Right lobe of liver (tissue), 4 donors: ENCODE data around the gene MALL.

ENCODE experiments used
- POLR2A ChIP-seq: fragments of 450-650 bp; IDR thresholded peaks from one replicate; pipeline ENCODE4 v1.6.1; 2017; ENCODE audit warnings: antibody characterized with exemption, mild to moderate bottlenecking
- TF ChIP-seq, protein P1 (sequence below), 4 donors: fragments of 200-600 bp in 3 of 4; fragments of 450-650 bp in 1 of 4; IDR thresholded peaks; one replicate each; pipeline versions ENCODE4 v1.5.1 to v1.8.0; 2016 to 2022; ENCODE audit warnings: antibody characterized with exemption in 4 of 4, mild to moderate bottlenecking in 2 of 4
- donor health status: DM: no; HTN: no; CAD: no.
- donor health status: DM: no; HTN: no; CAD: no.
- donor health status: DM: no; HTN: yes; CAD: no.

DNA sequence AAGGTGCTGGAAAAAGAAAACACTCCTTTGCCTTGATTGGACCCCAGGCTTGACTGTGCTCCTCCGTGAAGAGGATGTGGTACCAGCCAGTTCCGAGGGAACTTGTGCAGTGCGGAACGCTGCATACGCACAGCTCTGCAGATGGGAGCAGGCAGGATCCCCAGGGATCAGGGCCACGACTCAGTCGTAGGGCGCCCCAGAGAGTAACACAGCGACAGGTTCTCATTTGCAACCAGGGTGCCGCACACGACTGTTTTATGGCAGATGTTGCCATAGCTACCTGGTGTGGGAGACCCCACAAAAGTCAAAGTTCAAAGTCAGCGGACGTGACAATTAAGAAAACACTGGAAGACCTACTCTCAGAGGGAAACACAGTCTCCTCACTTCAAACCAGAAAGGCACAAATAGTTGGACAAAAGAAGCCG lies 779 bp downstream of the MALL start:
- TF ChIP-seq, protein P1, sequence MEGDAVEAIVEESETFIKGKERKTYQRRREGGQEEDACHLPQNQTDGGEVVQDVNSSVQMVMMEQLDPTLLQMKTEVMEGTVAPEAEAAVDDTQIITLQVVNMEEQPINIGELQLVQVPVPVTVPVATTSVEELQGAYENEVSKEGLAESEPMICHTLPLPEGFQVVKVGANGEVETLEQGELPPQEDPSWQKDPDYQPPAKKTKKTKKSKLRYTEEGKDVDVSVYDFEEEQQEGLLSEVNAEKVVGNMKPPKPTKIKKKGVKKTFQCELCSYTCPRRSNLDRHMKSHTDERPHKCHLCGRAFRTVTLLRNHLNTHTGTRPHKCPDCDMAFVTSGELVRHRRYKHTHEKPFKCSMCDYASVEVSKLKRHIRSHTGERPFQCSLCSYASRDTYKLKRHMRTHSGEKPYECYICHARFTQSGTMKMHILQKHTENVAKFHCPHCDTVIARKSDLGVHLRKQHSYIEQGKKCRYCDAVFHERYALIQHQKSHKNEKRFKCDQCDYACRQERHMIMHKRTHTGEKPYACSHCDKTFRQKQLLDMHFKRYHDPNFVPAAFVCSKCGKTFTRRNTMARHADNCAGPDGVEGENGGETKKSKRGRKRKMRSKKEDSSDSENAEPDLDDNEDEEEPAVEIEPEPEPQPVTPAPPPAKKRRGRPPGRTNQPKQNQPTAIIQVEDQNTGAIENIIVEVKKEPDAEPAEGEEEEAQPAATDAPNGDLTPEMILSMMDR (IDR thresholded peaks at IDR 0.05): no peak
- TF ChIP-seq POLR2A: no peak
